Measurements from ENCODE around the gene ZBTB11.

- TF ChIP-seq, protein P1, sequence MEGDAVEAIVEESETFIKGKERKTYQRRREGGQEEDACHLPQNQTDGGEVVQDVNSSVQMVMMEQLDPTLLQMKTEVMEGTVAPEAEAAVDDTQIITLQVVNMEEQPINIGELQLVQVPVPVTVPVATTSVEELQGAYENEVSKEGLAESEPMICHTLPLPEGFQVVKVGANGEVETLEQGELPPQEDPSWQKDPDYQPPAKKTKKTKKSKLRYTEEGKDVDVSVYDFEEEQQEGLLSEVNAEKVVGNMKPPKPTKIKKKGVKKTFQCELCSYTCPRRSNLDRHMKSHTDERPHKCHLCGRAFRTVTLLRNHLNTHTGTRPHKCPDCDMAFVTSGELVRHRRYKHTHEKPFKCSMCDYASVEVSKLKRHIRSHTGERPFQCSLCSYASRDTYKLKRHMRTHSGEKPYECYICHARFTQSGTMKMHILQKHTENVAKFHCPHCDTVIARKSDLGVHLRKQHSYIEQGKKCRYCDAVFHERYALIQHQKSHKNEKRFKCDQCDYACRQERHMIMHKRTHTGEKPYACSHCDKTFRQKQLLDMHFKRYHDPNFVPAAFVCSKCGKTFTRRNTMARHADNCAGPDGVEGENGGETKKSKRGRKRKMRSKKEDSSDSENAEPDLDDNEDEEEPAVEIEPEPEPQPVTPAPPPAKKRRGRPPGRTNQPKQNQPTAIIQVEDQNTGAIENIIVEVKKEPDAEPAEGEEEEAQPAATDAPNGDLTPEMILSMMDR (tag by site-specific recombination; IDR thresholded peaks at IDR 0.05), result no peak
- TF ChIP-seq ZNF426 (tag by site-specific recombination; IDR thresholded peaks at IDR 0.05), result peak; percentile 47
- TF ChIP-seq SETDB1 (IDR thresholded peaks at IDR 0.05; ENCODE audit: insufficient read length, low read length), result no peak
- TF ChIP-seq ZNF19 (tag by site-specific recombination; IDR thresholded peaks at IDR 0.05; ENCODE audit: low read depth), result no peak
- no peak for TF ChIP-seq ZNF792 (tag by site-specific recombination; IDR thresholded peaks at IDR 0.05)
- TF ChIP-seq TCF7L2 (IDR thresholded peaks at IDR 0.05; ENCODE audit: borderline replicate concordance, low read depth, low read length), result no peak
- no peak for TF ChIP-seq SP2 (tag by site-specific recombination; IDR thresholded peaks at IDR 0.05)
- TF ChIP-seq, protein P2, sequence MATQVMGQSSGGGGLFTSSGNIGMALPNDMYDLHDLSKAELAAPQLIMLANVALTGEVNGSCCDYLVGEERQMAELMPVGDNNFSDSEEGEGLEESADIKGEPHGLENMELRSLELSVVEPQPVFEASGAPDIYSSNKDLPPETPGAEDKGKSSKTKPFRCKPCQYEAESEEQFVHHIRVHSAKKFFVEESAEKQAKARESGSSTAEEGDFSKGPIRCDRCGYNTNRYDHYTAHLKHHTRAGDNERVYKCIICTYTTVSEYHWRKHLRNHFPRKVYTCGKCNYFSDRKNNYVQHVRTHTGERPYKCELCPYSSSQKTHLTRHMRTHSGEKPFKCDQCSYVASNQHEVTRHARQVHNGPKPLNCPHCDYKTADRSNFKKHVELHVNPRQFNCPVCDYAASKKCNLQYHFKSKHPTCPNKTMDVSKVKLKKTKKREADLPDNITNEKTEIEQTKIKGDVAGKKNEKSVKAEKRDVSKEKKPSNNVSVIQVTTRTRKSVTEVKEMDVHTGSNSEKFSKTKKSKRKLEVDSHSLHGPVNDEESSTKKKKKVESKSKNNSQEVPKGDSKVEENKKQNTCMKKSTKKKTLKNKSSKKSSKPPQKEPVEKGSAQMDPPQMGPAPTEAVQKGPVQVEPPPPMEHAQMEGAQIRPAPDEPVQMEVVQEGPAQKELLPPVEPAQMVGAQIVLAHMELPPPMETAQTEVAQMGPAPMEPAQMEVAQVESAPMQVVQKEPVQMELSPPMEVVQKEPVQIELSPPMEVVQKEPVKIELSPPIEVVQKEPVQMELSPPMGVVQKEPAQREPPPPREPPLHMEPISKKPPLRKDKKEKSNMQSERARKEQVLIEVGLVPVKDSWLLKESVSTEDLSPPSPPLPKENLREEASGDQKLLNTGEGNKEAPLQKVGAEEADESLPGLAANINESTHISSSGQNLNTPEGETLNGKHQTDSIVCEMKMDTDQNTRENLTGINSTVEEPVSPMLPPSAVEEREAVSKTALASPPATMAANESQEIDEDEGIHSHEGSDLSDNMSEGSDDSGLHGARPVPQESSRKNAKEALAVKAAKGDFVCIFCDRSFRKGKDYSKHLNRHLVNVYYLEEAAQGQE (tag by site-specific recombination; IDR thresholded peaks at IDR 0.05), result 0 out of 2 replicates have a peak, but pooled peaks have one; percentile 30
- TF ChIP-seq ZNF311 (tag by site-specific recombination; IDR thresholded peaks at IDR 0.05; ENCODE audit: borderline replicate concordance), result no peak
- TF ChIP-seq, protein P3, sequence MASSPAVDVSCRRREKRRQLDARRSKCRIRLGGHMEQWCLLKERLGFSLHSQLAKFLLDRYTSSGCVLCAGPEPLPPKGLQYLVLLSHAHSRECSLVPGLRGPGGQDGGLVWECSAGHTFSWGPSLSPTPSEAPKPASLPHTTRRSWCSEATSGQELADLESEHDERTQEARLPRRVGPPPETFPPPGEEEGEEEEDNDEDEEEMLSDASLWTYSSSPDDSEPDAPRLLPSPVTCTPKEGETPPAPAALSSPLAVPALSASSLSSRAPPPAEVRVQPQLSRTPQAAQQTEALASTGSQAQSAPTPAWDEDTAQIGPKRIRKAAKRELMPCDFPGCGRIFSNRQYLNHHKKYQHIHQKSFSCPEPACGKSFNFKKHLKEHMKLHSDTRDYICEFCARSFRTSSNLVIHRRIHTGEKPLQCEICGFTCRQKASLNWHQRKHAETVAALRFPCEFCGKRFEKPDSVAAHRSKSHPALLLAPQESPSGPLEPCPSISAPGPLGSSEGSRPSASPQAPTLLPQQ (tag by site-specific recombination; IDR thresholded peaks at IDR 0.05), result no peak
- no peak for TF ChIP-seq ZNF423 (tag by site-specific recombination; IDR thresholded peaks at IDR 0.05)
- no peak for TF ChIP-seq ZNF133 (tag by site-specific recombination; IDR thresholded peaks at IDR 0.05)
- no peak for TF ChIP-seq ZNF174 (tag by site-specific recombination; IDR thresholded peaks at IDR 0.05)
Observed at GRCh38 chr3:101674518-101674917, 2.4 kb downstream of the ZBTB11 start.

Data from HEK293 (cell line).